H1 (cell line): ENCODE measurements around the gene RHO. TPM values are rescaled to one million over a fixed set of nuclear protein-coding genes. Genes with fewer than 3 reads are reported as not detected.

Source experiments
- CHD7 ChIP-seq: fragments of 300-600 bp; sonication (generic); IDR thresholded peaks from 2 replicates; pipeline ENCODE4 v1.7.1; 2012; ENCODE audit warnings: low read length, moderate library complexity, mild to moderate bottlenecking, inconsistent platforms; ENCODE audit not compliant: insufficient replicate concordance
- NRF1 ChIP-seq: IDR thresholded peaks from 2 replicates; pipeline ENCODE4 v1.6.1; 2011; ENCODE audit warnings: mild to moderate bottlenecking, low read depth, low read length, improper control_type of control experiment
- polyA plus RNA-seq, 7 experiments: library from polyadenylated mRNA; depleted of rRNA in 3 of 7; stranded (reverse) in 5 of 7; unstranded in 2 of 7; fragments of >200 nt in 5 of 7; fragments of 200-250 nt in 2 of 7; gene quantifications; 1 replicate in 5 of 7; 2 replicates in 1 of 7; 4 replicates in 1 of 7; pipeline versions ENCODE4 v1.2.1 to v1.2.3, GENCODE V29; 2011 to 2013; ENCODE audit warnings: missing spikeins in 2 of 7, mixed read lengths in 2 of 7
- total RNA-seq: library from RNA; stranded (reverse); fragmentation: NEBNext Ultra II Directional; extraction: Animal tissue kit (Norgen Biotek cat#: 25700); gene quantifications from 2 replicates; pipeline ENCODE4 v1.2.1, GENCODE V29; 2021

RHO gene
- total and polyA plus RNA-seq, 2 of the 8 experiments (the other 6 are each of a cell fraction or from before 2014, with no cell fraction given), result not detected

DNA sequence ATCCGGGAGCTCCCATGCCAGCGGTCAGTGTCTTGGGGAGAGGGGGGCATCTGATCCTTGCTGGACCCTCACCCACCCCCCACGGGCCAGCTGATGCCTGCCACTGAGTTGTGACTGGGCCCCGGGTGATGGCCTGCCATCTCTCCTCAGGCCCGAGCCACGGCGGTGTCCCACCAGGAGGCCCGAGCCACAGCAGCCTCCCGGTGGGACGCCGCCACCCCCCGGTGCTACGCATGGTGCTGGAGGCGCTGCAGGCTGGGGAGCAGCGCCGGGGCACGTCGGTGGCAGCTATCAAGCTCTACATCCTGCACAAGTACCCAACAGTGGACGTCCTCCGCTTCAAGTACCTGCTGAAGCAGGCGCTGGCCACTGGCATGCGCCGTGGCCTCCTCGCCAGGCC is 18.8 kb downstream of the RHO start (continued):
- TF ChIP-seq CHD7 (no peak), NRF1 (no peak)
